OCI-LY7 (cell line): ENCODE data around the gene MAPK11. TPM values are rescaled to one million over a fixed set of nuclear protein-coding genes. Genes with fewer than 3 reads are reported as not detected.
A peak's percentile ranks its signal among the peaks of the same experiment; 100 is the strongest.

Experiments used
- BruUV-seq: library from RNA; stranded (reverse); fragments of 400-500 nt; replicated peaks from 2 replicates; lab custom pipeline; 2021; lab: Mats Ljungman, UMichigan
- CTCF ChIA-PET: fragments of 300-600 bp; sonication (Branson Sonifier 250); formaldehyde crosslinking; loops from one replicate; lab custom pipeline; 2022; ENCODE audit warnings: antibody characterized with exemption; ENCODE audit not compliant: unreplicated experiment; lab: Charles Lee
- POLR2A ChIA-PET: fragments of 300-600 bp; sonication (Branson Sonifier 250); formaldehyde crosslinking; loops from one replicate; lab custom pipeline; 2022; ENCODE audit warnings: antibody characterized with exemption; lab: Charles Lee
- DNase-seq: peaks from one replicate; pipeline ENCODE4 v3.0.0-alpha.2; 2015; ENCODE audit warnings: low spot score
- H2AFZ ChIP-seq: fragments of 200-600 bp; sonication (generic), shearing (Covaris generic); 2 replicates; pipeline ENCODE4 v1.6.1; 2014; ENCODE audit warnings: mild to moderate bottlenecking, antibody characterized with exemption, low read length, moderate library complexity
- H3K27ac ChIP-seq: fragments of 200-600 bp; sonication (generic); 2 replicates; pipeline ENCODE4 v1.5.1; 2014; ENCODE audit warnings: mixed run types, low read depth, mild to moderate bottlenecking, moderate library complexity, low read length, inconsistent platforms; ENCODE audit not compliant: poor library complexity, severe bottlenecking
- H3K36me3 ChIP-seq: fragments of 200-600 bp; sonication (generic); 2 replicates; pipeline ENCODE4 v1.6.1; 2014; ENCODE audit warnings: mild to moderate bottlenecking, antibody characterized with exemption, low read length, moderate library complexity, mixed read lengths; ENCODE audit not compliant: insufficient read depth
- H3K4me1 ChIP-seq: fragments of 200-600 bp; sonication (generic); 2 replicates; pipeline ENCODE4 v1.5.1; 2014; ENCODE audit warnings: mild to moderate bottlenecking, low read length; ENCODE audit not compliant: insufficient read depth, poor library complexity, severe bottlenecking
- H3K4me2 ChIP-seq: fragments of 200-600 bp; sonication (generic); 2 replicates; pipeline ENCODE4 v1.6.1; 2014; ENCODE audit warnings: mild to moderate bottlenecking, low read length
- H3K4me3 ChIP-seq: fragments of 200-600 bp; sonication (generic); 2 replicates; pipeline ENCODE4 v1.5.1; 2014; ENCODE audit warnings: mild to moderate bottlenecking, low read depth, low read length; ENCODE audit not compliant: poor library complexity, severe bottlenecking
- H3K79me2 ChIP-seq: fragments of 200-600 bp; sonication (generic); 2 replicates; pipeline ENCODE4 v1.6.1; 2016; ENCODE audit warnings: low read depth, mild to moderate bottlenecking, low read length, moderate library complexity, mixed read lengths; ENCODE audit not compliant: insufficient read depth
- H3K9me2 ChIP-seq: fragments of 200-600 bp; sonication (generic); 2 replicates; pipeline ENCODE4 v1.6.1; 2016; ENCODE audit warnings: mild to moderate bottlenecking, low read length, mixed read lengths; ENCODE audit not compliant: insufficient read depth
- H3K9me3 ChIP-seq: fragments of 200-600 bp; sonication (generic); 2 replicates; pipeline ENCODE4 v1.6.1; 2014; ENCODE audit warnings: mild to moderate bottlenecking, mixed run types, low read length, mixed read lengths
- H4K20me1 ChIP-seq: fragments of 200-600 bp; sonication (generic); 2 replicates; pipeline ENCODE4 v1.6.1; 2014; ENCODE audit warnings: mild to moderate bottlenecking, antibody characterized with exemption, low read length, moderate library complexity, mixed read lengths; ENCODE audit not compliant: insufficient read depth
- CTCF ChIP-seq: fragments of 200-600 bp; sonication (generic); conservative IDR thresholded peaks from 2 replicates; pipeline ENCODE4 v1.5.1; 2014; ENCODE audit warnings: mild to moderate bottlenecking, antibody characterized with exemption, low read length, moderate library complexity, mixed read lengths
- EZH2phosphoT487 ChIP-seq: fragments of 200-600 bp; sonication (generic); IDR thresholded peaks from 2 replicates; pipeline ENCODE4 v1.6.1; 2018; ENCODE audit warnings: low read depth, borderline replicate concordance, mild to moderate bottlenecking, mixed run types, antibody characterized with exemption, low read length, moderate library complexity, mixed read lengths
- intact Hi-C: fragments of 100-400 bp; cut with micrococcal nuclease; formaldehyde crosslinking; loops from one replicate; pipeline ENCODE4 v1.10.0; 2022; ENCODE audit not compliant: unreplicated experiment
- total RNA-seq, 2 experiments: library from RNA; depleted of rRNA in 1 of 2; stranded (reverse); fragments of >200 nt in 1 of 2; shearing (Covaris generic) in 1 of 2; gene quantifications; 2 replicates each; pipeline ENCODE4 v1.2.3, GENCODE V29; 2014 to 2022

Gene MAPK11
- total RNA-seq, 2 experiments from 2014 or later: 12.0 to 19.7 TPM

- no peaks in the 10 kb centered on the region for H4K20me1 ChIP-seq
- H3K4me1 ChIP-seq: no peaks in the 10 kb centered on the region
- BruUV-seq: no TSS peak
- no peaks in the 10 kb centered on the region for H3K9me3 ChIP-seq
- intact Hi-C loops: no loop called here
- no peak overlapping the region for H3K4me3 ChIP-seq
- no peak overlapping the region for H3K4me2 ChIP-seq
- peaks cover 68% of the 10 kb centered on the region for H3K36me3 ChIP-seq
- CTCF ChIA-PET: no interaction called here
- no peak for DNase-seq
- H3K79me2 ChIP-seq: no peaks in the 10 kb centered on the region
- no peak for TF ChIP-seq CTCF
- TF ChIP-seq EZH2phosphoT487: no peak
- no peaks in the 10 kb centered on the region for H3K9me2 ChIP-seq
- no peak overlapping the region for H3K27ac ChIP-seq
- POLR2A ChIA-PET: no interaction called here
- H2AFZ ChIP-seq: no peak overlapping the region
These were observed 46.1 kb downstream of the MAPK11 start for GRCh38 chr22:50224071-50224470.

- ChIA-PET CTCF (interaction anchor here (0.5 kb wide), 1 partner anchor 535 kb away, joined by 3 read pairs; no protein-coding TSS in a partner anchor), POLR2A (no interaction called here)
- Histone ChIP-seq H3K4me3 (no peak overlapping the region), H3K36me3 (peaks cover 81% of the 10 kb centered on the region), H3K4me2 (no peak overlapping the region), H4K20me1 (no peaks in the 10 kb centered on the region), H3K27ac (no peak overlapping the region), H2AFZ (no peak overlapping the region), H3K79me2 (no peaks in the 10 kb centered on the region), H3K9me2 (no peaks in the 10 kb centered on the region), H3K9me3 (no peaks in the 10 kb centered on the region), H3K4me1 (no peaks in the 10 kb centered on the region)
- intact Hi-C loops: no loop called here
- no TSS peak for BruUV-seq
- TF ChIP-seq CTCF: no peak
- no peak for TF ChIP-seq EZH2phosphoT487
- no peak for DNase-seq
These were observed 47.7 kb downstream of the MAPK11 start for GRCh38 chr22:50222508-50222907.

- POLR2A ChIA-PET: no interaction called here
- TF ChIP-seq CTCF: peak; percentile 45
- TF ChIP-seq EZH2phosphoT487: no peak
These were observed 48.5 kb downstream of the MAPK11 start for GRCh38 chr22:50221410-50222300.

More at GRCh38 chr22:50221410-50222300, 48.5 kb downstream of the MAPK11 start:
- no TSS peak for BruUV-seq
- no peaks in the 10 kb centered on the region for H4K20me1 ChIP-seq
- H3K36me3 ChIP-seq: peaks cover 89% of the 10 kb centered on the region
- CTCF ChIA-PET: no interaction called here
- intact Hi-C loops: no loop called here
- H3K79me2 ChIP-seq: no peaks in the 10 kb centered on the region
- no peak overlapping the region for H2AFZ ChIP-seq
- H3K9me3 ChIP-seq: no peaks in the 10 kb centered on the region
- no peaks in the 10 kb centered on the region for H3K4me1 ChIP-seq
- H3K4me3 ChIP-seq: no peak overlapping the region
- H3K27ac ChIP-seq: no peak overlapping the region
- no peaks in the 10 kb centered on the region for H3K9me2 ChIP-seq
- no peak overlapping the region for H3K4me2 ChIP-seq
- no peak for DNase-seq
